OCI-LY1 (cell line): ENCODE results near the gene PARD3B.

Experiments
- H2AFZ ChIP-seq: fragments of 200-600 bp; sonication (generic), shearing (Covaris generic); 2 replicates; pipeline ENCODE4 v1.6.0; 2014; ENCODE audit warnings: antibody characterized with exemption, mild to moderate bottlenecking, low read length
- H3F3A ChIP-seq: fragments of 200-600 bp; sonication (generic), shearing (Covaris generic); 2 replicates; pipeline ENCODE4 v1.6.0; 2014; ENCODE audit warnings: mild to moderate bottlenecking, antibody characterized with exemption, low read length, moderate library complexity; ENCODE audit not compliant: insufficient read depth
- H3K27ac ChIP-seq: fragments of 200-600 bp; sonication (generic); 2 replicates; pipeline ENCODE4 v1.5.1; 2014; ENCODE audit warnings: low read length, mixed run types, mild to moderate bottlenecking, low read depth; ENCODE audit not compliant: poor library complexity, severe bottlenecking
- H3K27me3 ChIP-seq: fragments of 200-600 bp; sonication (generic); 2 replicates; pipeline ENCODE4 v1.6.0; 2014; ENCODE audit warnings: antibody characterized with exemption, mild to moderate bottlenecking, low read length, moderate library complexity; ENCODE audit not compliant: insufficient read depth
- H3K36me3 ChIP-seq: fragments of 200-600 bp; sonication (generic); 2 replicates; pipeline ENCODE4 v1.6.1; 2014; ENCODE audit warnings: mild to moderate bottlenecking, antibody characterized with exemption, low read length, moderate library complexity, mixed read lengths; ENCODE audit not compliant: insufficient read depth
- H3K4me1 ChIP-seq: fragments of 200-600 bp; sonication (generic); 2 replicates; pipeline ENCODE4 v1.5.1; 2014; ENCODE audit warnings: mild to moderate bottlenecking, low read length, moderate library complexity; ENCODE audit not compliant: insufficient read depth, severe bottlenecking
- H3K4me2 ChIP-seq: fragments of 200-600 bp; sonication (generic), shearing (Covaris generic); 2 replicates; pipeline ENCODE4 v1.6.1; 2014; ENCODE audit warnings: low read length
- H3K4me3 ChIP-seq: fragments of 200-600 bp; sonication (generic); 2 replicates; pipeline ENCODE4 v1.5.1; 2014; ENCODE audit warnings: low read length, low read depth, mild to moderate bottlenecking, mixed read lengths; ENCODE audit not compliant: poor library complexity, severe bottlenecking
- H3K79me2 ChIP-seq: fragments of 200-600 bp; shearing (Covaris generic); 2 replicates; pipeline ENCODE4 v1.6.1; 2016; ENCODE audit warnings: mixed run types, low read length, mixed read lengths; ENCODE audit not compliant: insufficient read depth
- H3K9ac ChIP-seq: fragments of 200-600 bp; sonication (generic), shearing (Covaris generic); 2 replicates; pipeline ENCODE4 v1.6.1; 2014; ENCODE audit warnings: mild to moderate bottlenecking, low read length, mixed read lengths
- H3K9me2 ChIP-seq: fragments of 200-600 bp; sonication (generic), shearing (Covaris generic); 2 replicates; pipeline ENCODE4 v1.6.1; 2014; ENCODE audit warnings: low read depth, mild to moderate bottlenecking, low read length, mixed read lengths
- H3K9me3 ChIP-seq: fragments of 200-600 bp; shearing (Covaris generic); 2 replicates; pipeline ENCODE4 v1.6.1; 2014; ENCODE audit warnings: low read length, mixed read lengths
- H4K20me1 ChIP-seq: fragments of 200-600 bp; sonication (generic), shearing (Covaris generic); 2 replicates; pipeline ENCODE4 v1.6.0; 2016; ENCODE audit warnings: mild to moderate bottlenecking, low read length; ENCODE audit not compliant: insufficient read depth
- EZH2 ChIP-seq: fragments of 200-600 bp; sonication (generic), shearing (Covaris generic); IDR thresholded peaks from 2 replicates; pipeline ENCODE4 v1.8.0; 2017; ENCODE audit warnings: borderline replicate concordance, mixed run types, mild to moderate bottlenecking, antibody characterized with exemption, low read length, moderate library complexity, mixed read lengths
- TF ChIP-seq, protein P1 (sequence below): fragments of 200-600 bp; sonication (generic), shearing (Covaris generic); IDR thresholded peaks from 2 replicates; pipeline ENCODE4 v1.5.1; 2017; ENCODE audit warnings: mild to moderate bottlenecking, antibody characterized with exemption, low read length, moderate library complexity, mixed read lengths

PARD3B gene

GRCh38 chr2:204681412-204681811, 136.1 kb downstream of the PARD3B start:
- Histone ChIP-seq H3K36me3 (no peaks in the 10 kb centered on the region), H3K4me2 (no peak overlapping the region), H2AFZ (no peak overlapping the region), H3K27me3 (no peaks in the 10 kb centered on the region), H3K79me2 (no peaks in the 10 kb centered on the region), H4K20me1 (no peaks in the 10 kb centered on the region), H3K4me1 (no peaks in the 10 kb centered on the region), H3K9ac (no peak overlapping the region), H3K9me2 (no peaks in the 10 kb centered on the region), H3K27ac (no peak overlapping the region), H3K4me3 (no peak overlapping the region), H3K9me3 (no peaks in the 10 kb centered on the region), H3F3A (no peaks in the 10 kb centered on the region)
- no peak for TF ChIP-seq EZH2
- TF ChIP-seq, protein P1, sequence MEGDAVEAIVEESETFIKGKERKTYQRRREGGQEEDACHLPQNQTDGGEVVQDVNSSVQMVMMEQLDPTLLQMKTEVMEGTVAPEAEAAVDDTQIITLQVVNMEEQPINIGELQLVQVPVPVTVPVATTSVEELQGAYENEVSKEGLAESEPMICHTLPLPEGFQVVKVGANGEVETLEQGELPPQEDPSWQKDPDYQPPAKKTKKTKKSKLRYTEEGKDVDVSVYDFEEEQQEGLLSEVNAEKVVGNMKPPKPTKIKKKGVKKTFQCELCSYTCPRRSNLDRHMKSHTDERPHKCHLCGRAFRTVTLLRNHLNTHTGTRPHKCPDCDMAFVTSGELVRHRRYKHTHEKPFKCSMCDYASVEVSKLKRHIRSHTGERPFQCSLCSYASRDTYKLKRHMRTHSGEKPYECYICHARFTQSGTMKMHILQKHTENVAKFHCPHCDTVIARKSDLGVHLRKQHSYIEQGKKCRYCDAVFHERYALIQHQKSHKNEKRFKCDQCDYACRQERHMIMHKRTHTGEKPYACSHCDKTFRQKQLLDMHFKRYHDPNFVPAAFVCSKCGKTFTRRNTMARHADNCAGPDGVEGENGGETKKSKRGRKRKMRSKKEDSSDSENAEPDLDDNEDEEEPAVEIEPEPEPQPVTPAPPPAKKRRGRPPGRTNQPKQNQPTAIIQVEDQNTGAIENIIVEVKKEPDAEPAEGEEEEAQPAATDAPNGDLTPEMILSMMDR: no peak

GRCh38 chr2:204683384-204683783, 138.1 kb downstream of the PARD3B start:
- TF ChIP-seq, protein P1: no peak
- TF ChIP-seq EZH2: no peak
- Histone ChIP-seq H3K4me1 (no peaks in the 10 kb centered on the region), H3F3A (no peaks in the 10 kb centered on the region), H4K20me1 (no peaks in the 10 kb centered on the region), H3K9me3 (no peaks in the 10 kb centered on the region), H3K27me3 (no peaks in the 10 kb centered on the region), H3K4me3 (no peak overlapping the region), H3K27ac (no peak overlapping the region), H3K36me3 (no peaks in the 10 kb centered on the region), H3K79me2 (no peaks in the 10 kb centered on the region), H3K9me2 (no peaks in the 10 kb centered on the region), H2AFZ (no peak overlapping the region), H3K9ac (no peak overlapping the region), H3K4me2 (no peak overlapping the region)

DNA sequence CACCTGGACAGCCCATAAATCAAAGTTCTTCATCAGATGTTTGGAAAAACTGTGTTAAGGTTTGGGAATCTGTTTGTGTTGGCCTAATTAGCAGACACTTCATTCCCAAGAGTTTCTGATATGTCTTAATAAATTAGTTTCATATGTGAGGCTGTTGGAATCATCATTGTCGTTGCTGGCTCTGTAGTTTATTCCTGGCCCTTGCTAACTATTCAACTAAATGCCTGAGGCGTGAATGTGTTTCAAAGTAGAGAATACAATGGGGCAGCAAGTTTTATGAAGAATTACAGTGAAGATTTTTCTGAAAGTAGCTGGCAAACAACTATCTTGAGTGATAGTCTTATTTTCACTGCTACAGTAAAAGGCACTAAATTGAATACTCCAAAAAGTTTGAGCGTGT, 141.1 kb downstream of the PARD3B start:
- no peak overlapping the region for H3K27ac ChIP-seq
- no peaks in the 10 kb centered on the region for H3K4me1 ChIP-seq
- no peaks in the 10 kb centered on the region for H4K20me1 ChIP-seq
- H3K36me3 ChIP-seq: no peaks in the 10 kb centered on the region
- no peaks in the 10 kb centered on the region for H3K27me3 ChIP-seq
- TF ChIP-seq EZH2: no peak
- TF ChIP-seq, protein P1: no peak
- no peak overlapping the region for H2AFZ ChIP-seq
- no peak overlapping the region for H3K4me2 ChIP-seq
- no peaks in the 10 kb centered on the region for H3K79me2 ChIP-seq
- H3K9ac ChIP-seq: no peak overlapping the region
- no peaks in the 10 kb centered on the region for H3K9me2 ChIP-seq
- no peaks in the 10 kb centered on the region for H3K9me3 ChIP-seq
- no peak overlapping the region for H3K4me3 ChIP-seq
- no peaks in the 10 kb centered on the region for H3F3A ChIP-seq
